Measurements from ENCODE around the gene RNF212.
"Not testable (repeated sequence)": the region's sequence is repeated elsewhere in the genome, so short reads cannot be mapped to it uniquely, and the experiment has no call there.

The RNF212 gene, protein sequence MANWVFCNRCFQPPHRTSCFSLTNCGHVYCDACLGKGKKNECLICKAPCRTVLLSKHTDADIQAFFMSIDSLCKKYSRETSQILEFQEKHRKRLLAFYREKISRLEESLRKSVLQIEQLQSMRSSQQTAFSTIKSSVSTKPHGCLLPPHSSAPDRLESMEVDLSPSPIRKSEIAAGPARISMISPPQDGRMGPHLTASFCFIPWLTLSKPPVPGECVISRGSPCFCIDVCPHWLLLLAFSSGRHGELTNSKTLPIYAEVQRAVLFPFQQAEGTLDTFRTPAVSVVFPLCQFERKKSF

DNA sequence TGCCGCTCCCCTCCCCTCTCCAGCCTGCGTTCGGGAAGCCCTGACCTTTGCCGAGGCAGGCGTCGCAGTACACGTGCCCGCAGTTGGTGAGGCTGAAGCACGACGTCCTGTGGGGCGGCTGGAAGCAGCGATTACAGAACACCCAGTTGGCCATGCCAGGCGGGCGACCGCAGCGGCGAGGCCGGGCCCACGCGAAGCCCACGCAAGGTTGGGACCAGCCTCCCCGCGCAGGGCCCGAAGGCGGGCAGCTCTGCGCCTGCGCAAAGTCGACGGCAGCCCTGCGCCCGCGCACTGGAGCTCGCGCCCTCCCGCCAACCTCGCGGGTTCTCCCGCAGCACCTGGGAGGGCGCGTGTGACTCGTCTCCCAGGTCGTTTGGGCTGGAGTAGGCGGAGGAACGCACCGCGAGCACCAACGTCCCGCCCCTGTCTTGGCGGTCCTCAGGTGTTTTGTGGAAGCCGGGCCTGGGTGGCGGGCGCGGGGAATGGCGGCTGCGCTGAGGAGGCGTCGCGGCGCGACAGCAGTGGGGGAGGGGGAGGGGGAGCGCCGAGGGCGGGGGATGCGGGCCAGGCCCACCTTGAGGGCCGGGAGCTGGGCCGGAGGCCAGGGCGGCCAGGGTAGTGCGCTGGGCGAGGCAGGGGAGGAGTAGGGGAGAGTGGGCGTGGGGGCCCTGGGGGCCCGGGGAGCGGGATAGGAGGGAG lies at the start of gene RNF212:
RNF212 (minus strand) TSS at position 254 of the 699 bp plus-strand sequence; CDS start at position 154, 100 bp downstream.
- no peak for DNase-seq

DNA sequence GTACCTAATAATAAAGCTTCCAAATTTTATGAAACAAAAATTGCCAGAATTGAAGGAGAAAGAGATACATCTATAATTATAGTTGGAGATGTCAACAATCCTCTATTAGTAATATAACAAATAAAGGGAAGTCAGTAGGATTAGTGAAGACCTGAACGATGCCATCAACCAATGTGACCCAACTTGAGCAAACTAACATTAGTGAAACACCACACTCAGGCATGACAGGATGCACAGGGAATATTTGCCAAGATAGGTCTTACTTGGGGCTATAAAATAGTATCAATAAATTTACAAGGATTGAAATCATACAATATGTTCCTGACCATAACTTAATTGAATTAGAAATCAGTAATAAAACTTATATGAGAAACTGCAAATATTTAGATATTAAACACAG lies 47.0 kb upstream of the RNF212 start:
- DNase-seq, result no peak

DNA sequence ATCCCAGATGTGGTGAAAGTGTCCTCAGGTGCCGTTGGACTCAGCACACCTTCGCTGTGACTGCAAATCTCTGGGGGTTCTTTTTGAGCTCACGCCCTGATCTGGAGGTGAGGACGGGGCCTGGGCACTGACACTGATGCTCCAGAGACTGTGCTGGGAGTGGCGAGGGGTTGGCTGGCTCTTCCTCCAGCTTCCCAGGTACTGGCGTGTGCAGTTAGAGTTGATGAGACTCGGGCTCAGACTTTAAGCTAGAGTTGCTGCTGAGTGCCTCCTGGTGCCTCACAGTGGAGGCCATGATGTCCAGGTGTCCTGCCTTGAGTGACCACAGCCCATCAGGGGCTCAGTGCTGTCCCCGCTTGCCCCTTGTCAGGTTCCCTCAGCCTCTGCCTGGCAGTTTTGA lies 42.7 kb upstream of the RNF212 start:
- DNase-seq, result peak; percentile 37

DNA sequence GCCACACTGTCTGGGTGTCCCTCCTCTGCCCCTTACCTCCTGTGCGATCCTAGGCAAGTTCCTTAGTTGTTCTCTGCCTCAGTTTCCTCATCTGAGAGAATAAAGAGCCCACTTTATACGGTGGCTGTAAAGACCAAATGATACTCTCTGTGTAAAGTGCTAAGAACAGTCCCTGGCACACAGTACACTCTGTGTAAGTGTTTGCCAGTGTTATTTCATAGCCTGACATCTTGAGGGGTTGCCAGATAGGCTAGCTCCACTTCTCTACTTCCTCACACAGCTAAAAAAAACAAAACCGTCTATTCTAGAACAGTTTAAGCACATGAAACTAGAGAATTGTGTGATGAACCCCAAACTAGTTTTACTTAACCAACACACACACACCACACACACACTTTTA lies 42.0 kb upstream of the RNF212 start:
- peak; percentile 55 for DNase-seq

DNA sequence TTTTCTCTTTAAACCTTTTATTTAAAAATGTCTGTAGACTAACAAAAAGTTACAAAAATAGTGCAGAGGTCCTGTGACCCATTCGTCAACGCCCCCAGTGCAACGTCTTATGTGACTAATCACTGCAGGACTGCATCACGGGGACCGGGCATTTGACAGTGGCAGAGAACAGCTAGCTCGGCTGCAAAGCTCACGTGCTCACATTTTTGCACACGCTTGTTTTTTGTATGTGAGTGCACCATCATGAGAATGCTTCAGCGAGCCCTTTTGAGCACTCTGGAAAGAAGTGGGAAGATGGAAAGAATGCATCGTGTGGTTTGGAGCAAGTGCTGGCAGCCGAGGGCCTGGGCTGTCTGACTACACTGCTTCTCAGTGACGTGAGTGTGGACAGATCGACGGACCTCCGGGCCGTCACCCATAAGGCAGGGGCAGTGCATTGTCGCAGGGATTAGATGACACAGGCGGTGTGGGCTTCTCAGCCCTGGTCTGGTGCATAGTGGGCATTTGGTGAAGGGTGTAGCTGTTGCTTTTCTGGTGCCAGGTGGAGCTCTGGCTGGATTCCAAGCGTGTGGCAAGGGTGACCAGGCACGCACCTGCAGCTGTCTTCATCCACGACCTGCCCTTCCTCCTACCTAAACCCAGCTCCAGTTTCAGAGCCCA lies 41.3 kb upstream of the RNF212 start:
- peak; percentile 92 for DNase-seq

DNA sequence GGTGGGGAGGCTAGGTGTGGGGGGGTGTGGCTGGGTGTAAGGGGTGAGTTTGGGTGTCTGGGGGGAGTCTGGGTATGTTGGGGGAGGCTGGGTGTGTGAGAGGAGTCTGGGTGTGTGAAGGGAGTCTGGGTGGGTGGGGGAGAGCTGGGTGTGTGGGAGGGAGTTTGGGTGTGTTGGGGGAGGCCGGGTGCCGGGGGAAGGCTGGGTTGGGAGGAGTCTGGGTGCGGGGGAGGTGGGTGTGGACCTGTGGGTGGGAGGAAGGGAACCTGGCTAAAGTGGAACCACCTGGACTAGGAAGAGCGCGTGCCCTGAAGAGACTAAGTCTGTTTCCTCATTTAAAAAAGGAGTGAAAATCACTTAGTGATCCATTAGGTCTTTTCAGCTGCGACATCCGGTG lies 40.8 kb upstream of the RNF212 start:
- peak; percentile 75 for DNase-seq

DNA sequence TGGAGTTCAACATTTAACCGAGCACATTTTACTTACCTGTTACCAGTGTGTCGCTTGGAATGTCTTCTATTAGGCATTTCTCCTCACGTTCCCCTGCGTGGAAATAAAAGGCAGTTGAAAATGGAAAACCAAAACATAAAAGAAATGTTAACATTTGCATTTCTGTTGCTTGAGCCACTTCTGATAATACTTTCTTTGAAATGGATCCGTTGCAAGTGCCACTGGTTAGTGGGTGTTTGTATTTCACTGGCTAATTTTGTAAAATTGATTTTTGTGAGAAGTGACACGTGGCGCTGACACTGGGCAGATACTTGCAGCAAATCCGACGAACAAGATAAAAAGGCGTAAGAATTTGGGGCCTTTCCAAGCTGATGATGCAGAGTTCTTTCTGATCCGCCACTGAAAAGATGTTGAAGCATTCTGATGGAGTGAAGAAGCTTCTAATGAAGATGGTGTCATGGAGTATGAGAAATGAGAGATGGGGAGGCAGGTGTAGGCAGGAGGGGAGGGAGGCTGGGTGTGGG lies 40.3 kb upstream of the RNF212 start:
- DNase-seq, result no peak

DNA sequence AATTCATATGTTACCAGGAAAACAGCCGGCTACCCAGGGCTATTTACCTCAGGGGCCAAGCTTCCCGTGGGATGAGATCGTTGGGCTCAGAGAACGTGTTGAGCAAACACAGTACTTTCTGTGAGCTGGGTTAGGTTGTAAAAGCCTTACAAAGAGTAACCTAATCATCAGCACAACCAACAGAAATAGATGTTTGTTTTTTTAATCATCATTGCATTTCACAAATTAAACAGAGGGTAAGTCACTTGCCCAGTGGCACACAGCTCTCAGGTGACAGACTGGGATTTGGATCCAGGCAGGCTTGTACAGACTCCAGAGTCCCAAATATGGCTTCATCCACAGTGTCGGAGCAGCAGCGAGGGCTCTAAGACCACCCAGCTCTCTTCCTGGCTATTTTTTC lies 38.9 kb upstream of the RNF212 start:
- DNase-seq, result no peak

DNA sequence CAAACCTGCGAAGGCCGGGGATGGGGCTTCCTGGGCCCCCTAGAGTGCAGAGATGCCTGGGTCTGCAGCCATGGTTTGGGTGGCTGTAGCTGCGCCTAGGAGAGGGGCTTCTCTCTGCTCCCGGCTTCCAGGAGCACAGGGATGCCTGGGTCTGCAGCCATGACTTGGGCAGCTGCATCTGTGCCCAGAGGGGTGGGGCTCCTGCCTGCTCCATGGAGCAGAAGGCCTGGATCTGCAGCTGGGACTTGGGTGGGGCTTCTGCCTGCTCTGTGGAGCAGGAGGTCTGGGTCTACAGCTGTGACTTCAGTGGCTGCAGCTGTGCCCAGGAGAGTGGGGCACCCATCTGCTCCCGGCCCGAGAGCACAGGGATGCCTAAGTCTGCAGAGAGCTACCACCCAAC lies 38.2 kb upstream of the RNF212 start:
- no peak for DNase-seq

DNA sequence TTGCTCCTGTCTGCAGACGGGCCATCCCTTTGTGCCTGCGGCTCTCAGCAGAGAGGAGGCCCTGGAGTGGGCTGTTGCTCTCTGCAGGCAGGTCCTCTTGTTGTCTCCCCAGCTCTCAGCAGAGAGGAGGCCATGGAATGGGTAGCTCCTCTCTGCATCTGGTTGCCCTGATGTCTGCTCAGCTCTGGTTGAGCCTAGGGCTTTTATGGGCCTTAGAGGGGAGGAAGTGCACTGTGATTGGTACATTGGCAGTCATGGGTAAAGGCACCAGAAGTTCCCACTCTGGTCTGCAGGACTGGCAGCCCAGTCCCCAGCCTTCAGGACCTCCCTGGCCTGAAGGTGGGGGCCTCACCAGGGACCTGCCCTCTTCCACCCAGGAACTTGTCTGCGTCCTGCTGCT lies 37.5 kb upstream of the RNF212 start:
- no peak for DNase-seq

DNA sequence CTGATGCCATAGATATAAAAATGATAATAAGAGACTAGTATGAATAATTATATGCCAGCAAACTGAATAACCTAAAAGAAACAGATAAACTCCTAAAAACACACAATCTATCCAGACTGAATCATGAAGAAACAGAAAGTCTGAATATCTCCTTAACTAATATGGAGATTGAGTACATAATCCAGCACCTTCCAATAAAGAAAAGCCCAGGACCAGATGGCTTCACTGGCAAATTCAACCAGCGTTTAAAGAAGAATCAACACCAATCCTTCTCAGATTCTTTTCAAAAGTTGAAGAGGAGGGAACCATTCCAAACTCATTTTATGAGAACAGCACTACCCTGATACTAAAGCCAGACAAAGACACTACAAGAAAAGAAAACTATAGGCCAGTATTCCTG lies 26.5 kb upstream of the RNF212 start:
- DNase-seq, result no peak

DNA sequence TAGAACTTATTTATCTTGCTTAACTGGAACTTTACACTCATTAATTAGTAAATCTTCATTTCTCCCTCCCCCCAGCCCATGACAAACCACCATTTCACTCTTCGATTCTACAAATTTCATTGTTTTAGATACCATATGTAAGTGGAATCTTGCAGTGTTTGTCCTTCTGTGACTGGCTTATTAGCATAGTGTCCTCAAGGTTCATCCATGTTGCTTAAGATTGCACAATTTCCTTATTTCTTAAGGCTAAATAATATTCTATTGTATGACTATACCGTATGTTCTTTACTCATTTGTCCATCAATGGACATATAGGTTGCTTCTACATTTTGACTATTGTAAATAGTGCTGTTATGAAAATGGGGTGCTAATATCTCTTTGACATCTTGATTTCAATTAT lies 24.5 kb upstream of the RNF212 start:
- no peak for DNase-seq

DNA sequence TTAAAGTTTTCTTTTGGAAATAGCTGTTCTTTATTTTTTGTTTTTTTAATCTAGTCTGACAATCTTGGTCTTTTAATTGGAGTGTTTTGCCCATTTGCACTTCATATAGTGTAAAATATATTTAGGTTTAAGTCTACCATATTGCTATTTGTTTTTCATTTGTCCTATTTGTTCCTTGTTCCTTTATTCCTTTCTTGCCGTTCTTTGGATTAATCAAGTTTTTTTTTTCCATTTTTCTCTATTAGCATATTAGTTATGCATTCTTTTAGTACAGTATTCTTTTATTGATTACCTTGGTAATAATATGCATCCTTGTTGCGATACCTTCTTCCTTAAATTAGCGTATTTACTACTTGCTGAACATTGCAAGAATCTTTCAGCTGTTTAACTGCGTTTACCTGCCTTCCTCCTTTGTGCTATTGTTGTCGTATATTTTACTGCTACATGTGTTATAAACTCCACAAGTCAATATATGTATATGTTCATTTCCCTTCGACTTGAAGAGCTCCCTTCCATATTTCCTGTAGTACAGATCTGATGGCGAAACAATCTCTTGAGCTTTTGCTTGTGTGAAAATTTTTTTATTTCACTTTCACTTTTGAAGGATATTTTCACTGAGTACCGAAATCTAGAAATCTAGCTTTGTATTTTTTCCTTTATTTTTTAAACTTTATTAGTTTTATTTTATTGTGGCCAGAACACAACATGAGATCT lies 23.9 kb upstream of the RNF212 start:
- peak; percentile 6 for DNase-seq

DNA sequence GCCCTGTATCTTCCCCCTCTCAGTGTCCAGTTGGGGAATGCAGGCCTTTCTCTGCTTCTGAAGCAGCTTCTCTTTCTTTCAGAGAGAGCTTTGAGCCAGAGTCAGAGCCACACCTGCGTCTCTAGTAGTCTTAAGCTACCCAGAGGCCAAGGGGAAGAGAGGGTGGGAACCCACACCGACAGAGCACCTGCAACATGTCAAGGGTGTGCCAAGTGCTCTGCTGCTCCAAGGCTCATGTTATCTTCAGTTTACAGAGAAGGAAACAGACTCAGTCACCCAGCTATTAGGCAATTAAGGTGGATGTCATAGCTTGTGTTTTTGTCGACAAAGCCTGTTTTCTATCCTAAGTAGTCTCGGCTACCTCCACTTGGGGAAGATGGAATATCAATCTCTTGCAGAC lies 22.7 kb upstream of the RNF212 start:
- peak; percentile 90 for DNase-seq

DNA sequence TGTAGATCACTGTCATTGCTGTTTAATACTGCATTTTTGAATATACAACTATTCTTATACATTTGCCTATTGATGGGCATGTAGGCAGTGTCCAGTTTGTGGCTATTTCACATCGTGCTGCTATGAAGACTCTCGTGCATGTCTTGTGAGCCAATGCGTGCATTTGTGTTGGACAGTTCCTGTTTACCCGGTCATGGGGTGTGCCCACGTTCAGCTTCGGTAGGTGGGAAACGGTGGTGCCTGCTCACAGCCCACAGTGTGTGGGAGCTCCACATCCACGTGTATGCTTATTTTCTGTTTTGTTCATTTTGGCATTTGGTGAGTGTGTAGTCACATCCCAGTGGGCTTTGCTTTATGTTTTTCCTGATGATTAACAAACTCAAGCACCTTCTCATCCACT lies 19.7 kb upstream of the RNF212 start:
- DNase-seq, result no peak

DNA sequence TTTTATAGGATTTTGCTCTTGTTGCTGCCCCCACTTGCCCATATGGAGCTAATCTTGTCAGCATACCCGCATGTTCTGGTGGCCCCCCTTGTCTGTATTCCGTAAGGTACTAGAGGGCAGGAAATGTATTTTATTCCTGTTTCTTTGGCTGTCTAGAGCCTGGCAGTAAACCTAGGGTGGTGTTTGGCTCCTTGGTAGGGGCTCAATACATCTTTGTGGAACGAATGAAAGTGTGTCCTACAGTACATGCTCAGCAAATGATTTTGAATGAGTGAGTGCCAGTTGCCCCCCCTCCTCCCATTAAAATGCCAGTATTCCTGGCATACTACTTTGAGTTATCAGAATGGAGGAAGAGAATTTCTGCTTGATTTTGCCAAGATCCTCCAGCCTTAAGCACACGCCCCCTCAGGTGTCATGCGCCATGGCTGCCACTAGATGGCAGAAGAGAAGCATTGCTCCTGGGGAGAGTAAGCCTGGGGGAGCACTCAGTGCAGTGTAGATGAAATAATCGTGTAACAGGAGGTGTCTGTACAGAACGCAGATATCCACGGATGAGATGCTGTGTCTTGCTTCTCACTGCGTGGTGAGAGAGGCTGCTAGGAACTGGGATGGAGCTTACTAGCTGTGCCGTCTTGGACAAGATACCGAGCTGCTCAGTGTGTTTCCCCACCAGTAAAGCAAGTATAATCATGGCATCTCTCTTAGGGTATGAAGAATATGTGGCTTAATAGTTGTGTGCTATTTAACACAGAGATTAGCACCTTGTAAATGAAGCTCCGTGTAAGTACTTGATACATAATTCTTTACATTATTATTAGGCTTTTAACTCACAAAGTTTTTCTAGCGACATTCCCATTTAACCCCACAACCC lies 17.2 kb upstream of the RNF212 start:
- DNase-seq, result peak; percentile 83

DNA sequence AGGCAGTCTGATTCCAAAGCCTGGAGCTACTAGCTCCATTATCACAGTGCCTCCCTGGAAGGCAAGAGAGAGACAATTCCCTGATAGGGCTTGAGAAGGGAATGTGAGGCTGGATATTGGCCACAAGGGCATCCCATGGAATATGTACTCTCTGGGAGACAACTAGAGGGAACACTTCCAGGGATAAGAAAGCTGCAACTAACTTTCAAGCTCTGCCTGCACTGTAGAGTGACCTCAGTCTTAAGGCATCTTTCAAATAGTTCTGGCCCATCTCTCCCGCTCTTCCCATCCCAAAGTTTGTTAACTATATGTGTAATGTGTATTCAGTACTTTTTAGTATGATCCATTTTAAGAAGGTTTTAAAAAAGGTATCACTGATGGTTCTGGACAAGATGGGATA lies 13.1 kb upstream of the RNF212 start:
- no peak for DNase-seq

DNA sequence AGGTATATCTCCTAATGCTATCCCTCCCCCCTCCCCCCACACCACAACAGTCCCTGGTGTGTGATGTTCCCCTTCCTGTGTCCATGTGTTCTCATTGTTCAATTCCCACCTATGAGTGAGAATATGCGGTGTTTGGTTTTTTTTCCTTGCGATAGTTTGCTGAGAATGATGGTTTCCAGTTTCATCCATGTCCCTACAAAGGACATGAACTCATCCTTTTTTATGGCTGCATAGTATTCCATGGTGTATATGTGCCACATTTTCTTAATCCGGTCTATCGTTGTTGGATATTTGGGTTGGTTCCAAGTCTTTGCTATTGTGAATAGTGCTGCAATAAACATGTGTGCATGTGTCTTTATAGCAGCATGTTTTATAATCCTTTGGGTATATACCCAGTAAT lies 12.1 kb upstream of the RNF212 start:
- DNase-seq, result not testable (repeated sequence)

DNA sequence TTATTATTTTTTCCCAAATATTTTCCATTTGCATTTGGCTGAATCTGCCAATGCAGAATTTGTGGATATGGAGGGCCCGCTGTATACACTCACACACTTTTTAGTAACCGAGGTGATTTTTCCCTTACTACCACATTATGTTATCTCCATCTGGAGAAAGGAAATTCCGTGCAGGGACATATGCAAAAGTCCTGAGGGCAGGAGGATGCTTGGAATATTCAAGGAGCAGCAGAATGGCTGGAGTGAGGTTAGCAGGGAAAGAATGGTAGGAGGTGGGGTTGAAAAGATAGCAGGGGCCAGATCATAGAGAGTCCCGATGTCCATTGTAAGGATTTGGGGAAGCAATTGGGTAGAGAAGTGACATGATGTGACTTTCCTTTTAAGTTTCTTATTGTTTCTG lies 11.5 kb upstream of the RNF212 start:
- no peak for DNase-seq

DNA sequence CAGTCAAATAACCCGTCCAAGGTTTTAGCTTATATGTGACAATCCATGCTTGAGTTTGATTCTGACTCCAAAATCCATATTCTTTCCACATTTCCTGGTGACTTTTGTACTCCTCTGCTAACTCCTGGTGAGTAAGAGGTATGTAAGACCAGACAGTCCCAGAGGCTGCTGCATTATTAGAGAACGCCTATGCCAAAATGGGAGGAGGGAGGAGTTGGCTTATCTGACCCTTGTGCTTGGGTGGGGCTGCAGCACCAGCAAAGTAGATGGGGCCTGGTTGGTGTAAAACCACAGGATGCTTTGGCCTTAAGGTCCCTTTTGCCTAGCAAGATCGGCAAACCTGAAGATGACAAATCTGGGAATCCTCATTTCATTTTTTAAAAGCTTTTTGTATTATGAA lies 9.1 kb upstream of the RNF212 start:
- DNase-seq, result no peak

DNA sequence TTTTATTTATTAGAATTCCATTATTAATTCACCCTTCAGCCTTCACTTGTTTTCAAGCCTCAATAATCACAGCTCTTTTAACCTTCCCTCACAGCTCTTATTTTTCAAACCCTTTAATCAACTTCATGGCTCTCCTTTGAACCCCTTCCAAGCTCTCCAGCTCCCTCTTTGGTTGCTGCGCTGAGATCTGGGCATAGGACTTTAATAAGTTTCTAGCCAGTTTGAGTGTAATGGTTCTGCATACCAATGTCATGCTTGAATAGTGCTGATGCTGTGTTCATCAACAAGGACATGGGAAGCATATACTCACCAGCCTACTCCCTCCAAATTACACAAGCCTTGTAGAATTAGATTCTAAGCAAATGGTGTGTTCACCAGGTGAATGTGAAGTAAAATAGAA lies 3.5 kb upstream of the RNF212 start:
- peak; percentile 10 for DNase-seq

Measured in RPMI8226 (cell line).